Ovary (tissue), 3 donors: ENCODE data around the gene COX10.

Experiments
- EP300 ChIP-seq: sonication (generic); formaldehyde crosslinking; IDR thresholded peaks from one replicate; pipeline ENCODE4 v1.6.1; 2017; ENCODE audit warnings: antibody characterized with exemption
- POLR2A ChIP-seq: fragments of 450-650 bp; IDR thresholded peaks from one replicate; pipeline ENCODE4 v1.6.1; 2017; ENCODE audit warnings: antibody characterized with exemption, mild to moderate bottlenecking, moderate library complexity
- TF ChIP-seq, protein P1 (sequence below), 3 donors: fragments of 450-650 bp in 2 of 3; fragments of 200-600 bp in 1 of 3; IDR thresholded peaks; one replicate each; pipeline versions ENCODE4 v1.5.1 to v1.8.0; 2016 to 2022; ENCODE audit warnings: antibody characterized with exemption in 3 of 3, mild to moderate bottlenecking in 1 of 3
- donor health status: DM: no; HTN: no; CAD: no.

DNA sequence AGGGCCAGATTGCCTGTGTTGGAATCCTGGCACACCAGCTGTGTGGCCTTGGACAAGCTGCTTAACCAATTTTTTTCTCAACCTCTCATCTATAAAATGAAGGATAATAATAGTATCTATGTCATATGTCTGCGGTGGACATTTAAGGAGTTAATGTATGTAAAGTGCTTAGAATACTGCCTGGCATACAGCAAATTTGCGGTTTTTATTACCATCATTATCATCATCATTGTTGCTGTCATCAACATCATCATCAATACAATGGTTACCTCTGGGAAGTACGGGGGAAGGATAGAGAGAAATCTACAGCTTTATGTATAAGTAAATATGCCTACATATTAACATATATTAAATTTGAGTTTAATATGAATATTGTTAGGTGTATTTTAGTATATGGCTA is 37.1 kb upstream of the COX10 start:
- TF ChIP-seq, protein P1, sequence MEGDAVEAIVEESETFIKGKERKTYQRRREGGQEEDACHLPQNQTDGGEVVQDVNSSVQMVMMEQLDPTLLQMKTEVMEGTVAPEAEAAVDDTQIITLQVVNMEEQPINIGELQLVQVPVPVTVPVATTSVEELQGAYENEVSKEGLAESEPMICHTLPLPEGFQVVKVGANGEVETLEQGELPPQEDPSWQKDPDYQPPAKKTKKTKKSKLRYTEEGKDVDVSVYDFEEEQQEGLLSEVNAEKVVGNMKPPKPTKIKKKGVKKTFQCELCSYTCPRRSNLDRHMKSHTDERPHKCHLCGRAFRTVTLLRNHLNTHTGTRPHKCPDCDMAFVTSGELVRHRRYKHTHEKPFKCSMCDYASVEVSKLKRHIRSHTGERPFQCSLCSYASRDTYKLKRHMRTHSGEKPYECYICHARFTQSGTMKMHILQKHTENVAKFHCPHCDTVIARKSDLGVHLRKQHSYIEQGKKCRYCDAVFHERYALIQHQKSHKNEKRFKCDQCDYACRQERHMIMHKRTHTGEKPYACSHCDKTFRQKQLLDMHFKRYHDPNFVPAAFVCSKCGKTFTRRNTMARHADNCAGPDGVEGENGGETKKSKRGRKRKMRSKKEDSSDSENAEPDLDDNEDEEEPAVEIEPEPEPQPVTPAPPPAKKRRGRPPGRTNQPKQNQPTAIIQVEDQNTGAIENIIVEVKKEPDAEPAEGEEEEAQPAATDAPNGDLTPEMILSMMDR (IDR thresholded peaks at IDR 0.05) = no peak
- no peak for TF ChIP-seq EP300
- no peak for TF ChIP-seq POLR2A
